T-cell (primary cell): Measurements from ENCODE around the gene CLRN3. TPM values are rescaled to one million over a fixed set of nuclear protein-coding genes. Genes with fewer than 3 reads are reported as not detected.

ENCODE experiments used
- ATAC-seq, 4 experiments: fragments of 200-7000 bp in 3 of 4; fragments of 150-1000 bp in 1 of 4; cut with Tn5 transposase; replicated peaks in 1 of 4; 1 replicate in 3 of 4; 2 replicates in 1 of 4; pipeline ENCODE4 v1.10.0; 2021; ENCODE audit warnings: moderate library complexity in 3 of 4, mild to moderate bottlenecking in 2 of 4, moderate number of reproducible peaks in 1 of 4
- CTCF ChIA-PET, 2 donors: fragments of 300-600 bp; sonication (Branson Sonifier 250); formaldehyde crosslinking; loops; one replicate each; lab custom pipeline; 2022; ENCODE audit warnings: antibody characterized with exemption in 2 of 2; lab: Charles Lee
- POLR2A ChIA-PET, 2 donors: fragments of 300-600 bp; sonication (Branson Sonifier 250); formaldehyde crosslinking; loops; one replicate each; lab custom pipeline; 2022; ENCODE audit warnings: antibody characterized with exemption in 2 of 2; lab: Charles Lee
- DNase-seq, 35 experiments: peaks; one replicate each; pipeline versions ENCODE4 v3.0.0 to v3.0.0-alpha.2; 2013 to 2023
- H3K27ac ChIP-seq: one replicate; pipeline ENCODE4 v1.5.1; 2013; ENCODE audit warnings: low read length
- H3K27me3 ChIP-seq, 2 experiments: replicated peaks in 1 of 2; 1 replicate in 1 of 2; 2 replicates in 1 of 2; pipeline versions ENCODE4 v1.6.1 to v1.7.0; 2013; ENCODE audit warnings: low read length in 1 of 2, mixed read lengths in 1 of 2; ENCODE audit not compliant: control insufficient read depth in 2 of 2, insufficient read depth in 2 of 2; ENCODE audit errors: extremely low read depth in 1 of 2
- H3K36me3 ChIP-seq, 2 donors: 1 replicate in 1 of 2; 2 replicates in 1 of 2; pipeline versions ENCODE4 v1.6.1 to v1.7.0; 2013; ENCODE audit warnings: low read length in 1 of 2; ENCODE audit not compliant: control insufficient read depth in 2 of 2, insufficient read depth in 1 of 2; ENCODE audit errors: extremely low read depth in 1 of 2
- H3K4me1 ChIP-seq, 2 experiments: 1 replicate in 1 of 2; 2 replicates in 1 of 2; pipeline versions ENCODE4 v1.6.1 to v1.7.0; 2013; ENCODE audit warnings: low read length in 2 of 2, mixed read lengths in 1 of 2; ENCODE audit not compliant: insufficient read depth in 2 of 2, control insufficient read depth in 1 of 2; ENCODE audit errors: extremely low read depth in 1 of 2
- H3K4me3 ChIP-seq, 2 donors: 1 replicate in 1 of 2; 2 replicates in 1 of 2; pipeline versions ENCODE4 v1.5.1 to v1.7.0; 2013; ENCODE audit warnings: mild to moderate bottlenecking in 2 of 2, low read length in 1 of 2, moderate library complexity in 1 of 2; ENCODE audit not compliant: control insufficient read depth in 1 of 2; ENCODE audit errors: extremely low read depth in 1 of 2
- H3K9me3 ChIP-seq: 2 replicates; pipeline ENCODE4 v1.7.0; 2013
- H3K27ac Mint-ChIP-seq, 2 donors: one replicate each; pipeline ENCODE4 v1.8.0; 2020 to 2021; ENCODE audit warnings: mild to moderate bottlenecking in 2 of 2, mixed read lengths in 2 of 2
- H3K27me3 Mint-ChIP-seq, 2 donors: one replicate each; pipeline ENCODE4 v1.8.0; 2021 to 2022; ENCODE audit warnings: mixed read lengths in 2 of 2
- H3K36me3 Mint-ChIP-seq: one replicate; pipeline ENCODE4 v1.8.0; 2021; ENCODE audit warnings: mixed read lengths
- H3K4me1 Mint-ChIP-seq, 3 donors: one replicate each; pipeline ENCODE4 v1.8.0; 2020 to 2022; ENCODE audit warnings: mixed read lengths in 3 of 3, mild to moderate bottlenecking in 1 of 3
- H3K4me3 Mint-ChIP-seq, 3 donors: one replicate each; pipeline ENCODE4 v1.8.0; 2020 to 2022; ENCODE audit warnings: mild to moderate bottlenecking in 3 of 3, mixed read lengths in 3 of 3, moderate library complexity in 3 of 3
- H3K9me3 Mint-ChIP-seq, 3 donors: one replicate each; pipeline ENCODE4 v1.8.0; 2020 to 2022; ENCODE audit warnings: mixed read lengths in 3 of 3
- WGBS: methylation state at CpG from one replicate; pipeline ENCODE4 v1.1.5; 2013; ENCODE audit warnings: missing lambda C conversion rate; ENCODE audit not compliant: insufficient coverage; 5-methylcytosine and 5-hydroxymethylcytosine counted together
- total RNA-seq, 35 experiments: library from RNA in 6 of 35; stranded (reverse) in 6 of 35; fragments of 120-200 nt in 1 of 35; gene quantifications; one replicate each; pipeline versions ENCODE4 v1.2.1 to v1.2.4 and lab custom pipeline; 2013 to 2026

The CLRN3 gene
- total RNA-seq, 5 donors from 2014 or later (not counting 1 experiment from before 2014, with no cell fraction given) = not detected

DNA sequence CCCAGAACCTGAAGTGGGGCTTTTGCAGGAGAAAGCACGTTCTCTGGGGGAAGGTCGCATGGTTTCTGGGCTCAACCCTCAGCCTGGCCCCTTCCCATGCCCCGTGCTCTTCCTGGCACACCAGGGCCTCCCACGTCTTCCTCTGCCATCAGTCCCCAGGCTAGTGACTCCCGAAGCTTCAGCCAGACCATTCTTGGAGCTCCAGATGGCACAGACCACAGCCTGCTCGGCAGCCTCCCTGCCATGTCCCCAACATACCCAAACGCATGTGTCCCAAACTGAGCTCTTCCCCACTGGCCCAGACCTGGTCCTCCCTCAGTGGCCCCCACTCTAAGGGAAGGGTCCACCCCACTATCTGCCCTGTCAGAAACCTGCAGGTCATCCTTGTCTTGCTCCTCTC lies 47.0 kb downstream of the CLRN3 start:
- Mint-ChIP-seq H3K4me3 (no peak overlapping the region), H3K27ac (no peak overlapping the region), H3K36me3 (no peaks in the 10 kb centered on the region), H3K27me3 (peaks cover 7 to 10% of the 10 kb centered on the region in 2 donors), H3K9me3 (no peaks in the 10 kb centered on the region), H3K4me1 (peaks cover 12 to 14% (median 14%) of the 10 kb centered on the region in 3 donors)
- ChIA-PET POLR2A (no interaction called here), CTCF (no interaction called here)
- H3K27ac ChIP-seq = no peak overlapping the region
- DNase-seq = no peak
- no peak overlapping the region for H3K4me3 ChIP-seq
- H3K36me3 ChIP-seq = no peaks in the 10 kb centered on the region
- 52% methylated on average over 7 of the region's 7 CpGs for WGBS
- H3K4me1 ChIP-seq = peaks cover 0 to 11% of the 10 kb centered on the region in 2 experiments
- ATAC-seq = no peak
- H3K9me3 ChIP-seq = no peaks in the 10 kb centered on the region
- H3K27me3 ChIP-seq = peaks cover 0 to 20% of the 10 kb centered on the region in 2 experiments

DNA sequence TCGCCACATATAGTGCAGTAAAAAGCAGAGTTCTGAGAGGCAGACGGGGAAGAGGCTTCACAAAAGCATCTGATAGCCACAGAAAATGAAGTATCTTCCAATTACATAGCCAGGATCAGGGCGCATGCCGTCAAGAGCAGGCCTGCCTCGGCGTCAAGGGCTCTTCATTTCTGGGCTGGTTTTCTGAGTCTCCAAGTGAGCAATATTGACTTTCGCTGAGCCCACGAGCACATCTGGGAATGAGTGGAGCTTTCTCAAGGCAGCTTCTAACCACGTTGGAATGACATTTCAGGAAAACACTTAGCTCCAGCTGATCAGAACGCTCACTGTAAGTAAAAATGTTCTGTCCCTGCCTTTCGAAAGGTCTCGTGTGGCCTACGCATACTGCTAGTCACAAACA lies 51.9 kb downstream of the CLRN3 start:
- WGBS = 81% methylated on average over 13 of the region's 13 CpGs
- ChIA-PET POLR2A (no interaction called here), CTCF (no interaction called here)
- DNase-seq = no peak
- no peaks in the 10 kb centered on the region for H3K36me3 ChIP-seq
- Mint-ChIP-seq H3K9me3 (no peaks in the 10 kb centered on the region), H3K4me3 (no peak overlapping the region), H3K27ac (no peak overlapping the region), H3K36me3 (no peaks in the 10 kb centered on the region), H3K27me3 (peaks cover 13 to 20% of the 10 kb centered on the region in 2 donors), H3K4me1 (peaks cover 0 to 1% (median under 1%) of the 10 kb centered on the region in 3 donors)
- H3K9me3 ChIP-seq = no peaks in the 10 kb centered on the region
- no peak overlapping the region for H3K27ac ChIP-seq
- H3K27me3 ChIP-seq = peaks cover 0 to 21% of the 10 kb centered on the region in 2 experiments
- no peaks in the 10 kb centered on the region for H3K4me1 ChIP-seq
- no peak for ATAC-seq
- no peak overlapping the region for H3K4me3 ChIP-seq

DNA sequence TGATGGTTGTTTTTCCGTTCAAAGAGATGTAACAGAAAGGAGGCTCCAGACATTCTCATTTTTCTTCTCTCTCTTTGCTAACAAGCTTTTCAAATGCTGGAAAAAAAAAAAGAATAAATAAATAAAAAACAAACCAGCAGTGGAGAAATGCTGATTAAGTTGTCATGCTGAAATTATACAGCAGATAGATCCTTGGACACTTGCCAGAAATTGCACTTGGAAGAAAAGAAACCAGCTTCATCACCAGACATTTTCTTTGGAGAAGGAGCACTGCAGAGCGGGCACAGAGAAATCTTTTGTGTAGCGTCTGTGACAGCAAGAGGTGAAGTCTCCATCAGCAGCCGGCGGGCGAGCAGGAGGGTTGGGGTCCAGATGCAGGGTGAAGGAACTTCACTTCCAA lies 55.8 kb downstream of the CLRN3 start:
- no peak for ATAC-seq
- ChIA-PET CTCF (no interaction called here), POLR2A (no interaction called here)
- Histone ChIP-seq H3K36me3 (no peaks in the 10 kb centered on the region), H3K27ac (no peak overlapping the region), H3K27me3 (peaks cover 0 to 29% of the 10 kb centered on the region in 2 experiments), H3K4me3 (no peak overlapping the region), H3K4me1 (no peaks in the 10 kb centered on the region), H3K9me3 (no peaks in the 10 kb centered on the region)
- no peaks in the 10 kb centered on the region for H3K9me3 Mint-ChIP-seq
- 100% methylated on average over 3 of the region's 6 CpGs for WGBS
- no peaks in the 10 kb centered on the region for H3K36me3 Mint-ChIP-seq
- no peak overlapping the region for H3K4me3 Mint-ChIP-seq
- no peak overlapping the region for H3K27ac Mint-ChIP-seq
- peaks cover 17 to 28% of the 10 kb centered on the region in 2 donors for H3K27me3 Mint-ChIP-seq
- no peaks in the 10 kb centered on the region for H3K4me1 Mint-ChIP-seq
- DNase-seq = no peak

DNA sequence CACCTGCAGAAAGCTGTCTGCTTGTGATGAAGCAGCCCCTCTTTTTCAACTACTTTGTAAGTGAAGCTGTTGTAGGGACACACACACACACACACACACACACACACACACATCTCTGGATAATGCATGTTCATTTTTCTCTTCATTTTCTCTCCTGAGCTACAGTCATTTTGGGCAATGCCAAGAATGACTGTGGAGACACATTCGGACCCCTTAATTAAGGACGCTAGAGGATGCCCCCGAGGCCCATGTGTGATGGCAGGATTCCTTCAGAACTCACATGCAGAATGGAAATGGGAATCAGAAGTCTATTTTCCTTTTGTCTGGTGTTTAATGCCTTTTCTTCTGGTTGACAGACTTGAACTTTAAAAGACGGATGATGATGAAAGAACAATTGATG lies 56.6 kb downstream of the CLRN3 start:
- DNase-seq (no peak), ATAC-seq (no peak)
- H3K9me3 ChIP-seq = no peaks in the 10 kb centered on the region
- ChIA-PET POLR2A (no interaction called here), CTCF (no interaction called here)
- 65% methylated on average over 3 of the region's 4 CpGs for WGBS
- Mint-ChIP-seq H3K4me3 (no peak overlapping the region), H3K4me1 (no peaks in the 10 kb centered on the region), H3K27ac (no peak overlapping the region), H3K9me3 (no peaks in the 10 kb centered on the region), H3K36me3 (no peaks in the 10 kb centered on the region), H3K27me3 (peaks cover 19 to 32% of the 10 kb centered on the region in 2 donors)
- H3K27ac ChIP-seq = no peak overlapping the region
- H3K4me3 ChIP-seq = no peak overlapping the region
- H3K4me1 ChIP-seq = no peaks in the 10 kb centered on the region
- H3K27me3 ChIP-seq = peaks cover 0 to 29% of the 10 kb centered on the region in 2 experiments
- no peaks in the 10 kb centered on the region for H3K36me3 ChIP-seq

DNA sequence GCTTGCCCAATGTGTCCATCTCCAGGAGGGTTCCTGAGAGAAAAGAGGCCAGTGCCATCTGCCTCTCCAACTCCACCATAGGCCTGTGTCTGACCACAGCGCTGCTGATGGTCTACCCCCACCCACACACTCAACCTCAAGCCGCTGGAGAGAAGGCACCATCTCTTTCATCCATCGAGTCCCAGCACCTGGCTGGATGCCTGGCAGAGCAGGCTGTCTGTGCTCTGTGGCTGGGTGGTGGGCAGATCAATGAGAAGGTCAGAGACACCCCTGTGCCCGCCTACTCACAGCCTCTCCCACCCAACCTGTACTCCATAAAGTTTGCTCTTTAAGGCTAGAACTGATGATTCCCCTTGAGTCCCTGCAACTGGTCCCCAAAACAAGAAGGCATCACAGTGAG lies 58.0 kb downstream of the CLRN3 start:
- POLR2A ChIA-PET = no interaction called here
- DNase-seq (no peak), ATAC-seq (no peak)
- H3K4me1 Mint-ChIP-seq = no peaks in the 10 kb centered on the region
- Histone ChIP-seq H3K4me3 (no peak overlapping the region), H3K27ac (no peak overlapping the region), H3K4me1 (no peaks in the 10 kb centered on the region), H3K9me3 (no peaks in the 10 kb centered on the region), H3K36me3 (no peaks in the 10 kb centered on the region), H3K27me3 (peaks cover 0 to 26% of the 10 kb centered on the region in 2 experiments)
- H3K27ac Mint-ChIP-seq = no peak overlapping the region
- WGBS = no CpG with 5 or more reads among the region's 4 CpGs
- no peak overlapping the region for H3K4me3 Mint-ChIP-seq
- no peaks in the 10 kb centered on the region for H3K36me3 Mint-ChIP-seq
- no peaks in the 10 kb centered on the region for H3K9me3 Mint-ChIP-seq
- peaks cover 19 to 32% of the 10 kb centered on the region in 2 donors for H3K27me3 Mint-ChIP-seq
- CTCF ChIA-PET = no interaction called here

DNA sequence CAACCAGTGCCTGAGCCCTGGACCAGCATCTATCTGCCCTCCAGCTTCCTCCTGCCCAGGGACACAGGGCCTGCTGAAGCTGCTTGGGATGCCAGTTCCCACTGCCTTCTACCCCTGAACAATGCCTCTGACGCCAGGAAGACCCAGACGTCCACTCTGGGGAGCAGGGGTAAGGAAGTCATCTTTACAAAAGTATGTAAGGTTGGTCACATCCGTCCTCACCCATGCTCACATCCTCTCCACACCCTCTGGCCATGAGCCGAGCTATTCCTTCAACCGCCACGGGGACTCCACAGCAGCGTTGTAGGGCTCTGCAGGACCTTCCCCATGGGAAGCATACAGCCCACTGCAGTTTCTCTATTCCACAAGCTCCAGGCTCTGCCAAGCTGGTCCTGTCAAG lies 58.5 kb downstream of the CLRN3 start:
- no peaks in the 10 kb centered on the region for H3K36me3 Mint-ChIP-seq
- no peaks in the 10 kb centered on the region for H3K4me1 Mint-ChIP-seq
- no peak overlapping the region for H3K4me3 ChIP-seq
- ChIA-PET POLR2A (no interaction called here), CTCF (no interaction called here)
- H3K9me3 Mint-ChIP-seq = no peaks in the 10 kb centered on the region
- H3K4me3 Mint-ChIP-seq = no peak overlapping the region
- ATAC-seq = no peak
- peaks cover 19 to 32% of the 10 kb centered on the region in 2 donors for H3K27me3 Mint-ChIP-seq
- H3K27ac ChIP-seq = no peak overlapping the region
- no peak overlapping the region for H3K27ac Mint-ChIP-seq
- WGBS = 100% methylated on average over 1 of the region's 7 CpGs
- no peaks in the 10 kb centered on the region for H3K4me1 ChIP-seq
- H3K36me3 ChIP-seq = no peaks in the 10 kb centered on the region
- no peaks in the 10 kb centered on the region for H3K9me3 ChIP-seq
- no peak for DNase-seq
- peaks cover 0 to 30% of the 10 kb centered on the region in 2 experiments for H3K27me3 ChIP-seq

DNA sequence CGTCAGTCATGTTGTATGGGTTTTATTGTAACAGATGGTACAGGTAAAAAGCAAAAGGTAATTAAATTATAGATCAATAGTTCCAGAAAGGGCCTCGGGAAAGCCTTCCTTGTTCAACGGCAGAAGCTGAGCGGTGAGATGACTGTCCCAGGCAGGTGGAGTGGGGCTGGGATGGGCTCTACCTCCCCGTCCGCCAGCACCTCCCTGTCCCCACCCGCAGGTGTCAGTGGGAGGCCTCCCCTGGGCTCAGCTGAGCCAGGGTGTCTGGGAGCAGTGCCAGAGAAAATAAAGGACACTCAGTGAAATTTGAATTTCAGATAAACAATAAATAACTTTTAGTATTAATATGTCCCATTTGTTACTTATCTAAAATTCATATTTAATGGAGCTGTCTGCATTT lies 58.9 kb downstream of the CLRN3 start:
- H3K4me3 Mint-ChIP-seq = no peak overlapping the region
- H3K36me3 Mint-ChIP-seq = no peaks in the 10 kb centered on the region
- H3K9me3 Mint-ChIP-seq = no peaks in the 10 kb centered on the region
- H3K27ac Mint-ChIP-seq = no peak overlapping the region
- Histone ChIP-seq H3K9me3 (no peaks in the 10 kb centered on the region), H3K4me3 (no peak overlapping the region), H3K36me3 (no peaks in the 10 kb centered on the region), H3K4me1 (no peaks in the 10 kb centered on the region), H3K27ac (no peak overlapping the region), H3K27me3 (peaks cover 0 to 30% of the 10 kb centered on the region in 2 experiments)
- WGBS = 80% methylated on average over 3 of the region's 7 CpGs
- ATAC-seq = no peak
- no peaks in the 10 kb centered on the region for H3K4me1 Mint-ChIP-seq
- H3K27me3 Mint-ChIP-seq = peaks cover 20 to 32% of the 10 kb centered on the region in 2 donors
- POLR2A ChIA-PET = no interaction called here
- DNase-seq = no peak
- CTCF ChIA-PET = no interaction called here
